CD4-positive, CD25-positive, alpha-beta regulatory T cell (primary cell): ENCODE data around the gene WWOX. TPM values are rescaled to one million over a fixed set of nuclear protein-coding genes. Genes with fewer than 3 reads are reported as not detected.

Experiments used
- ATAC-seq, 2 donors: fragments of 150-1000 bp; cut with Tn5 transposase; one replicate each; pipeline ENCODE4 v1.10.0; 2021; ENCODE audit warnings: low read depth in 2 of 2, moderate number of reproducible peaks in 2 of 2, moderate library complexity in 1 of 2
- DNase-seq, 3 donors: peaks; one replicate each; pipeline versions ENCODE4 v3.0.0 to v3.0.0-alpha.2; 2012 to 2022; ENCODE audit warnings: mixed read lengths in 1 of 3
- H3K27ac ChIP-seq: one replicate; pipeline ENCODE4 v1.7.0; 2013; ENCODE audit warnings: mild to moderate bottlenecking, low read length; ENCODE audit not compliant: insufficient read depth, poor library complexity, severe bottlenecking
- H3K27me3 ChIP-seq: one replicate; pipeline ENCODE4 v1.7.0; 2013; ENCODE audit warnings: low read length; ENCODE audit not compliant: control insufficient read depth, insufficient read depth
- H3K36me3 ChIP-seq: one replicate; pipeline ENCODE4 v1.7.0; 2013; ENCODE audit warnings: mild to moderate bottlenecking, low read length, moderate library complexity; ENCODE audit not compliant: control insufficient read depth, insufficient read depth
- H3K4me1 ChIP-seq: 2 replicates; pipeline ENCODE4 v1.7.0; 2013; ENCODE audit warnings: mild to moderate bottlenecking, low read length; ENCODE audit not compliant: insufficient read depth, control insufficient read depth, poor library complexity, severe bottlenecking
- H3K4me3 ChIP-seq: one replicate; pipeline ENCODE4 v1.7.0; 2013; ENCODE audit warnings: low read depth, mild to moderate bottlenecking, low read length, moderate library complexity
- H3K9me3 ChIP-seq, 2 experiments: 1 replicate in 1 of 2; 2 replicates in 1 of 2; pipeline ENCODE4 v1.7.0; 2013; ENCODE audit warnings: low read length in 2 of 2, mild to moderate bottlenecking in 1 of 2, moderate library complexity in 1 of 2; ENCODE audit not compliant: control insufficient read depth in 2 of 2
- H3K27ac Mint-ChIP-seq, 3 donors: one replicate each; pipeline ENCODE4 v1.8.0; 2020 to 2022; ENCODE audit warnings: mild to moderate bottlenecking in 3 of 3, mixed read lengths in 3 of 3, moderate library complexity in 2 of 3
- H3K27me3 Mint-ChIP-seq: one replicate; pipeline ENCODE4 v1.8.0; 2022; ENCODE audit warnings: mild to moderate bottlenecking, mixed read lengths
- H3K36me3 Mint-ChIP-seq: one replicate; pipeline ENCODE4 v1.8.0; 2020; ENCODE audit warnings: mixed read lengths
- H3K4me1 Mint-ChIP-seq, 4 donors: one replicate each; pipeline ENCODE4 v1.8.0; 2020 to 2022; ENCODE audit warnings: mixed read lengths in 4 of 4, mild to moderate bottlenecking in 1 of 4
- H3K4me3 Mint-ChIP-seq, 4 donors: one replicate each; pipeline ENCODE4 v1.8.0; 2020 to 2022; ENCODE audit warnings: mild to moderate bottlenecking in 4 of 4, mixed read lengths in 4 of 4, moderate library complexity in 3 of 4
- H3K9me3 Mint-ChIP-seq, 7 donors: one replicate each; pipeline ENCODE4 v1.8.0; 2020 to 2022; ENCODE audit warnings: mixed read lengths in 7 of 7, mild to moderate bottlenecking in 3 of 7, moderate library complexity in 2 of 7
- polyA plus RNA-seq, 4 donors: library from polyadenylated mRNA; unstranded; fragments of 300-500 nt; fragmentation: Illumina TruSeq; gene quantifications; one replicate each; pipeline ENCODE4 v1.2.3, GENCODE V29; 2021
- total RNA-seq: library from RNA; stranded (reverse); gene quantifications from one replicate; pipeline ENCODE4 v1.2.3, GENCODE V29; 2022

WWOX gene
- total and polyA plus RNA-seq, 5 donors from 2014 or later: 10.3 to 18.6 (median 12.8) TPM

DNA sequence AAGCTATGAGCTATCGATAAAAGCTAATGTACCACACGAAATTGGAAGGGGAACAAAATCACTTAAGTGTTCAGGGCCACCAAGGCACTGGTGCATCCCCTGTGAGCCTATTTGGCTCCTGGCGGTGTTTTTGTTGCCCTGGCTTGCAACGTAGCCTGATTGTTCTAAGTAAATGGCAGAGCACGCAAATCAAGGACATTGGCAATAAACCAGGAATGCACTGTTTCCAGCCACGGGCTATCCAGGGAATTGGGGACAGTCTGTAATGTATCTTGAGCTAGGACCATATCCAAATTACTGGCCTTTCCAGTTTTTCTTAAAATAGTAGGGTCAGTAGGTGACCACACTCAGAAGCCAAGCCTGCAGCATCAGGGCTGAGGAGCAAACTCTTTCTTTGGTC lies 767.1 kb downstream of the WWOX start:
- H3K36me3 Mint-ChIP-seq: no peaks in the 10 kb centered on the region
- no peak overlapping the region for H3K4me3 Mint-ChIP-seq
- no peaks in the 10 kb centered on the region for H3K27me3 ChIP-seq
- H3K27ac ChIP-seq: no peak overlapping the region
- H3K9me3 Mint-ChIP-seq: peaks cover 0 to 1% (median 0%) of the 10 kb centered on the region in 7 donors
- DNase-seq (no peak), ATAC-seq (no peak)
- no peaks in the 10 kb centered on the region for H3K27me3 Mint-ChIP-seq
- no peak overlapping the region for H3K27ac Mint-ChIP-seq
- H3K4me1 ChIP-seq: no peaks in the 10 kb centered on the region
- H3K4me1 Mint-ChIP-seq: peaks cover 0 to 2% (median 0%) of the 10 kb centered on the region in 4 donors
- H3K9me3 ChIP-seq: no peaks in the 10 kb centered on the region
- H3K4me3 ChIP-seq: no peak overlapping the region
- no peaks in the 10 kb centered on the region for H3K36me3 ChIP-seq

DNA sequence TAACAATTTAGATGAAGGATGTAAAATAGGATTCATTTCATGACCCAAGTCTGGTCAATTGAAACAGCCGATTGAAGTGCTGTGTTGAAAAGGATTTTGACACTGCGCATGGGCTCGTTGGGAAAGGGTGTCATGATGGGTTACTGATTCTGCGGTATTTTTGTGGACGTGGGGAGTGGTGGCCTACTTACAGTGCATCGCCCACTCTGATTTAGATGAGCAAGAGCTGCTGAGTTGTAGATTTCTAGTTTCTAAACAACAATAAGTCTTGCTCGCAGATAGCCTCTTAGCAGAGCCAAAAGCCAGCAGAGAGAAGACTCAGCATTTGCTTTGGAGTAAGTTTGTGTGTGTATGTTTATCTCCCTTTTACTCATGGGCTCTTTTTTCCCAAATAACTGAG lies 770.0 kb downstream of the WWOX start:
- H3K4me1 ChIP-seq: no peaks in the 10 kb centered on the region
- Mint-ChIP-seq H3K27ac (no peak overlapping the region), H3K4me3 (peak overlapping the region in 1 of 4 donors; percentile 29), H3K27me3 (no peaks in the 10 kb centered on the region), H3K4me1 (no peaks in the 10 kb centered on the region), H3K9me3 (peaks cover 0 to 1% (median 0%) of the 10 kb centered on the region in 7 donors), H3K36me3 (no peaks in the 10 kb centered on the region)
- no peak for ATAC-seq
- no peaks in the 10 kb centered on the region for H3K27me3 ChIP-seq
- H3K4me3 ChIP-seq: no peak overlapping the region
- H3K9me3 ChIP-seq: no peaks in the 10 kb centered on the region
- peak in 1 of 3 donors; percentile 7 for DNase-seq
- no peaks in the 10 kb centered on the region for H3K36me3 ChIP-seq
- no peak overlapping the region for H3K27ac ChIP-seq

DNA sequence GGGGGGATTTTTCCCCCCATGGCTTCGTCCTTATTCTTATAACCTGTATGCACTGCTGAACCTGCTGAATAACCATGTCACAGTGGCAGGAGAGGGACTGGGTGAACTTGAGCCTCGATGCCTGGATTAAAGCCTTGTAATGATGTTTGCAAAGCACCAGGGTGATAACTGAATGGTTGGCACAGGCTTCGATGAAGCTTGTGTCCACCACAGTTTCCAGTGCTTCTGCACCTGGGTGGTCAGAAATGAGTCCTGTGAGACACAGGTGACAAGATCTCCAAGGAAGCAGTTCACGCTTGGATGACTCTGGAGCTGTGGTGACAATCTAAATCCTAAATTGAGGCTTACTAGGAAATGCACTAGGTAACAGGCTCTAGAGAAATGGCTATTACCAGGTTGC lies 771.8 kb downstream of the WWOX start:
- Histone ChIP-seq H3K4me1 (no peaks in the 10 kb centered on the region), H3K27me3 (no peaks in the 10 kb centered on the region), H3K36me3 (no peaks in the 10 kb centered on the region), H3K27ac (no peak overlapping the region), H3K4me3 (no peak overlapping the region), H3K9me3 (no peaks in the 10 kb centered on the region)
- Mint-ChIP-seq H3K9me3 (no peaks in the 10 kb centered on the region), H3K4me1 (no peaks in the 10 kb centered on the region), H3K27ac (no peak overlapping the region), H3K4me3 (no peak overlapping the region), H3K36me3 (no peaks in the 10 kb centered on the region), H3K27me3 (no peaks in the 10 kb centered on the region)
- DNase-seq: no peak
- no peak for ATAC-seq

DNA sequence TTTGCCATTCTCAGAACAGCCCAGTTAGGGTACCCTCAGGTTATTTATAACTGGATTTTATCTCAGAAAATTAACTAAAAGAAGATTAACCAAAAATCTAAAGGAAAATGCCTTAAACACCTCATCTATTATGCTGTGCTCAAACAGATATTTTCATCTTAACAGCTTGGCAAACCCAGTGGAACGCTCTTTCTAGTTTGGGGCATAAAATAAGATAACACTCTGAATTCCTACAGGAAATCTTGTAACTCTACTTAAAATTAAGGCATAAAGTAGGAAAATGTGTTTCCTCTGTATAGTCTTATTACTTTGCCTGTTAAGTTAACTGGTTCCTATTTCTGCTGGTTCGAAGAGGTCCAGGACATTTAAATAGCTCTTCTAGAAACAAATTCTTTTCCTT lies 777.2 kb downstream of the WWOX start:
- H3K36me3 Mint-ChIP-seq: no peaks in the 10 kb centered on the region
- no peak overlapping the region for H3K27ac Mint-ChIP-seq
- peaks cover 0 to 2% (median 0%) of the 10 kb centered on the region in 4 donors for H3K4me1 Mint-ChIP-seq
- no peak for ATAC-seq
- H3K4me3 ChIP-seq: no peak overlapping the region
- H3K27me3 ChIP-seq: no peaks in the 10 kb centered on the region
- no peak overlapping the region for H3K4me3 Mint-ChIP-seq
- no peaks in the 10 kb centered on the region for H3K4me1 ChIP-seq
- no peaks in the 10 kb centered on the region for H3K9me3 ChIP-seq
- no peak overlapping the region for H3K27ac ChIP-seq
- H3K36me3 ChIP-seq: no peaks in the 10 kb centered on the region
- no peaks in the 10 kb centered on the region for H3K27me3 Mint-ChIP-seq
- H3K9me3 Mint-ChIP-seq: no peaks in the 10 kb centered on the region
- no peak for DNase-seq

DNA sequence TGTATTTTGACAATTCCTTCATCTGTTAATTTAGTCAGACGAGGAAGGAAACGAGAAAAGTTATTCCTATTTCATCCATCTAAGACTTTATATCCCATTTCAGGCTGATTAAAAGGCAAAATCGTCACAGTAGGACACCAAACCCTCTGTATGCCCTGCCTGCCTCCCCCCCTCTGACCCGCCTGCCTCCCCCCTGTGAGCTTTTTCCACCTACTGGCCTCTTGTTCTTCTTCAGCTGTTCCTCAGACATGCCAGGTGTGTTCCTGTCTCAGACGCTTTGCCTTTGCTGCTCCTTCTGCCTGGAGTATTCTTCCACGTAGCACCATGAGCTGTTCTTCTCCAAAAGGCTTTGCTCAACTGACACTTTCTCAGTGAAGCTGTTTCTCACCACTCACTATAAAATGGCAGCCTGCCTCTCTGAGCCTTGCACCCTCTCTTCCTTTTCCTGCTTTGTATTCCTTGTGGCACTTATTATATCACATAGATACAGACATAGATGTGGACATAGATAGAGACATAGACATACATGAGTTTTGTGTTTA lies 777.7 kb downstream of the WWOX start:
- H3K4me1 Mint-ChIP-seq: peaks cover 0 to 2% (median 0%) of the 10 kb centered on the region in 4 donors
- no peaks in the 10 kb centered on the region for H3K36me3 Mint-ChIP-seq
- H3K27me3 Mint-ChIP-seq: no peaks in the 10 kb centered on the region
- Histone ChIP-seq H3K36me3 (no peaks in the 10 kb centered on the region), H3K27me3 (no peaks in the 10 kb centered on the region), H3K4me1 (no peaks in the 10 kb centered on the region), H3K27ac (no peak overlapping the region), H3K4me3 (no peak overlapping the region), H3K9me3 (no peaks in the 10 kb centered on the region)
- H3K9me3 Mint-ChIP-seq: no peaks in the 10 kb centered on the region
- no peak for DNase-seq
- no peak overlapping the region for H3K27ac Mint-ChIP-seq
- no peak overlapping the region for H3K4me3 Mint-ChIP-seq
- ATAC-seq: no peak

DNA sequence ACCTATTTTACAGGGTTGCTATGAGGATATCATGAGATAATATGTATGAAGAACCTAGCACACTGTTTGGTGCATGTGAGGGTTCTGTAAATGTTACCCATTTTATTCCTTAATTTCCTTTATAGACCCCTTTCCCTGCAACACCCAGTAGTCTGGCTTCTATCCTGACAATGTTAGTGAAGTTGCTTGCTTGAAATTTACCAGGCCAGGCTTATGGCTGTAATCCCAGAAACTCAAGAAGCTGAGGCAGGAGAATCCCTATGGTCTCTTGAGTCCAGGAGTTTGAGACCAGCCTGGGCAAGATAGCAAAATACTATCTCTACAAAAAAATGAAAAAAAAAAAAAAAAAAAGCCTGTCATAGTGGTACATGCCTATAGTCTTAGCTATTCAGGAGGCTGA lies 779.1 kb downstream of the WWOX start:
- no peaks in the 10 kb centered on the region for H3K36me3 Mint-ChIP-seq
- H3K27ac Mint-ChIP-seq: no peak overlapping the region
- Histone ChIP-seq H3K9me3 (no peaks in the 10 kb centered on the region), H3K27me3 (no peaks in the 10 kb centered on the region), H3K36me3 (no peaks in the 10 kb centered on the region), H3K27ac (no peak overlapping the region), H3K4me1 (no peaks in the 10 kb centered on the region), H3K4me3 (no peak overlapping the region)
- ATAC-seq (no peak), DNase-seq (no peak)
- H3K4me3 Mint-ChIP-seq: no peak overlapping the region
- H3K27me3 Mint-ChIP-seq: no peaks in the 10 kb centered on the region
- H3K9me3 Mint-ChIP-seq: no peaks in the 10 kb centered on the region
- H3K4me1 Mint-ChIP-seq: peaks cover 0 to 2% (median 0%) of the 10 kb centered on the region in 4 donors

DNA sequence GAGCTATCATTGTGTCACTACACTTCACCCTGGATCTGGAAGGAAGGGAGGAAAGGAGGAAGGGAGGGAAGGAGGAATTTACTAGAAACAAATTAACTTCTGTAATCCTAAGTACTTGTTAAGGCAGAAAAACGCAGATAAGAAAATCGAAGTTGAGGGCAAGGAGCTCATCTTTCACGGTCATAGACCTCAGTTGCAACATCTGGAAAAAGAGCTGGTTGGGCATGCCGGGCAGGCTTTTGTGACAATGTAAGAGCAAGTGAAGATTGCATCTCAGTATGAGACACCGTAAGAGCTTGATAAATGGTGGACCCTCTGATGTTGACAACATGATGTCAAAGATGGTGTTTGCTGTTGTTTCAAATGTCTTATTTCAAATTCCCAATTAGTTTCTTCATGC lies 779.6 kb downstream of the WWOX start:
- ATAC-seq: no peak
- no peaks in the 10 kb centered on the region for H3K9me3 Mint-ChIP-seq

DNA sequence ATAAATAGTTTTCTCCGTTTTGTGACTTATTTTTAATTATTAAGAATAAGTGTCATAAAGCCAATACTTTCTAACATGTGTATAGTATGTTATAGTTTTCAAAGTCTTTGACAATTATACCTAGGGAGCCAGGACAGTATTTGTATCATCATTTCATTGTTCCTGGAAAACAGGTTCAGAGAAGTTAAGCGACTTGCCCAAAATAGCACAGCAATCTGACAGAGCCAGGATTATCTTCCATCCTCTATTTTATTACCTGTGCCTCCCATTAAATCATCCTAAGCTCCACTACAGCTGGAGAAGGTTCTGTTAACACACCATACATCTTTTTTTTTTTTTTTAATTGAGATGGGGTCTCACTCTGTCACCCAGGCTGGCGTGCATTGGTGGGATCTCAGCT lies 782.7 kb downstream of the WWOX start:
- no peaks in the 10 kb centered on the region for H3K36me3 Mint-ChIP-seq
- no peaks in the 10 kb centered on the region for H3K4me1 Mint-ChIP-seq
- H3K27ac ChIP-seq: no peak overlapping the region
- H3K27me3 Mint-ChIP-seq: no peaks in the 10 kb centered on the region
- no peaks in the 10 kb centered on the region for H3K4me1 ChIP-seq
- no peak overlapping the region for H3K4me3 Mint-ChIP-seq
- H3K27ac Mint-ChIP-seq: no peak overlapping the region
- ATAC-seq (no peak), DNase-seq (no peak)
- no peaks in the 10 kb centered on the region for H3K9me3 Mint-ChIP-seq
- H3K27me3 ChIP-seq: no peaks in the 10 kb centered on the region
- H3K4me3 ChIP-seq: no peak overlapping the region
- no peaks in the 10 kb centered on the region for H3K9me3 ChIP-seq
- H3K36me3 ChIP-seq: no peaks in the 10 kb centered on the region

More for the DNA sequence above, 779.6 kb downstream of the WWOX start:
- no peak for DNase-seq
- Histone ChIP-seq H3K27ac (no peak overlapping the region), H3K9me3 (no peaks in the 10 kb centered on the region), H3K4me3 (no peak overlapping the region), H3K36me3 (no peaks in the 10 kb centered on the region), H3K27me3 (no peaks in the 10 kb centered on the region), H3K4me1 (no peaks in the 10 kb centered on the region)
- no peaks in the 10 kb centered on the region for H3K27me3 Mint-ChIP-seq
- no peak overlapping the region for H3K4me3 Mint-ChIP-seq
- no peak overlapping the region for H3K27ac Mint-ChIP-seq
- H3K4me1 Mint-ChIP-seq: peaks cover 0 to 2% (median 0%) of the 10 kb centered on the region in 4 donors
- no peaks in the 10 kb centered on the region for H3K36me3 Mint-ChIP-seq
